ENCODE measurements around the gene EPHA4.

Gene EPHA4

GRCh38 chr2:221429741-221430491 is 142.2 kb downstream of the EPHA4 start:
- DNase-seq, result peak; percentile 92 to 98

DNA sequence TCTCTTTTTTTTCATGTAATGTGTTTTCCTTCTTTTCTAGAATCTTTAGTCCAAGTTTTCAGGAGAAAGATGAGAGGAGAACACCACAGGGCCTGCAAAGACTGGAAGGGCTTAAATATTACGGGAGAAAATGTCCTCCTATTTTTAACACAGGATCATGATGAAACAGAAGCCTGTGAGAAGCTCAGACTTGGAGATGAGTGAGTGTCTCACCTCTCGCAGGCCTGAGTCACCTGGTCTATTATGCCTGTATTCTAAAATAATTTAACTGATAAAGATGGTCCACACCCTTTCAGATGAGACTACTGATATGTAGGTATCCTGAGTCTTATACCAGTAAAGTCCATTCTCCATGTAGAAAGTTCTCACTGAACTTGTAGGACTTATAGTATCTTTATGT is 143.2 kb downstream of the EPHA4 start:
- DNase-seq, result no peak

DNA sequence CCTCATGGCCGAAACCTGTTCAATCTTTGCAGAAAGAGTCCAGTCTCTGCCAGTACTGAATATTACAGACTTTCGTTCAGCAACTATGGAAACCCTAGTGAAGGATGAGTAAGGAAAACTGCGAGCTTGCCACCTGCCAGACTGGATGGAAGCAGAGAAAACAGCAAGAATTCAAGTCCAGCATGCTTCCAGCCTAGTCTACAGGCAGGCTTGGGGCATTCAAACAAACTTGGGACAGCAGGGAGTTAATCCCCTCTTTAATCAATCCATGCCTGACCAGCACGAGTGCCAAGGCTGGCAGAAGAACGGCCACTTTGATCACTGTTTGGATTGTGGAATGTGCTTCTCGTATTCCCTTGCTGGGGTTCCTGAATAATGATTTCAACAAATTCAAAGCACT is 145.2 kb downstream of the EPHA4 start:
- peak; percentile 9 to 35 for DNase-seq

DNA sequence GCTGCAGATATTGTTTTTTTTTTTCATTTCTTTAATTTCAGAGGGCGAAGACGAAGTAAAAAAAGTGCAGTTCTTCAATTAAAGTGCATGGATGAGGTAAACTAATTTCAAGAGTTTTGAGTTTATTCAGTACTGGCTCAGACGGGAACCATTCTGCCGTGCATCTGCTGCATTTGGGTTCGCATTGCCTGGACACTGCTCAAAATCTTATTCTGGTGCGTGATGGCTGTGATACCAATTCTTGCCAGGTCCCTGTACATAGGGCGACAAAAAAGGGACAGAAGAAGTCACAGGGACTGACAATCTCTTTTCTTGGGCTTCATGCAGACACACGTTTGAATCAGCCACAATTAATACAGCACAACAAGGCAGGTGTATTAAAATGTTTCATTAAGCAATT is 146.2 kb downstream of the EPHA4 start:
- no peak for DNase-seq

DNA sequence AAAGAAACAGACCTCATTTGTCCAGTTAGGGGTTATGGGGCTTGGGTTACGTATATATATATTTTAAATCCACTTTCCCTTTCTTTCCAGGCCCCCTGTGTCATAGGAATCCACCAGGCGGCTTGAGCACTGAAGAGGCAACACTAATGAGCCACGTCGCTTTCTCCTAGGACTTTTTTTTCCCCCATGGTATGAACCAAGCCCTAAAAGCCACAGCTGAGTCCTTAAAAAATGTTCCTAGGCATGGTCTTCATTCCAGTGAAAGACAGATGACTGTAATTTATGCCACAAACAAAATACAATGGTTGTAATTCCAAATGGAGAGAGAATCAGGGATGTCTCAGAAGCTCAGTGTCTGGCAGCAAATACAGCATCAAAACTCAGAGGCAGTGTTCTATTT is 146.8 kb downstream of the EPHA4 start:
- DNase-seq, result no peak

DNA sequence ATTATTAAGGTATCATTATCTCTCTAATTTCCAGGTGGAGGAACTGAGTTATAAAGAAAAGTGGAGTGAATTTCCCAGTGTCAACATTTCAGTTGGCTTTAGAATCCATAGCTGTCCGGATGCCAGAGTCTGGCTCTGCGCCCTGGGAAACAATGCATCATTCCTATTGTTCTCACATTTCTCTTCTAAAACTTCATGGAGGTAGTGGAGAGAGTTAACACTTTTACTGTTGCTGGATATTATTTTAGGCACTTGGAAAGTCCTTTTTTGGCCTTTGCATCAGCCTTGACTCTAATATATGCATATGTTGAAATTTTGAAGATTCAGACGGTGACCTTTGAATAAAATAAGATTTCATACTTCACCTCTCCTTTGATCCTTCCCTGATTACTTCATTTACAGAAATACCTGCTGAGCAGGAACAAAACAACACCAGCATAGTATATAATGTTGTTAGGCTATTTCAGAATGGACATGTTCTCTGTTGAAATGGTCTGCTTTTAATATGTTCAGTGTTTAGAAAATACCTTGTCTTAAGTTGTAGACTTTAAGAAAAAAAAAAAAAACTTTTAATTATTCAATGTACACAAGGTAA is 148.8 kb downstream of the EPHA4 start:
- no peak for DNase-seq

DNA sequence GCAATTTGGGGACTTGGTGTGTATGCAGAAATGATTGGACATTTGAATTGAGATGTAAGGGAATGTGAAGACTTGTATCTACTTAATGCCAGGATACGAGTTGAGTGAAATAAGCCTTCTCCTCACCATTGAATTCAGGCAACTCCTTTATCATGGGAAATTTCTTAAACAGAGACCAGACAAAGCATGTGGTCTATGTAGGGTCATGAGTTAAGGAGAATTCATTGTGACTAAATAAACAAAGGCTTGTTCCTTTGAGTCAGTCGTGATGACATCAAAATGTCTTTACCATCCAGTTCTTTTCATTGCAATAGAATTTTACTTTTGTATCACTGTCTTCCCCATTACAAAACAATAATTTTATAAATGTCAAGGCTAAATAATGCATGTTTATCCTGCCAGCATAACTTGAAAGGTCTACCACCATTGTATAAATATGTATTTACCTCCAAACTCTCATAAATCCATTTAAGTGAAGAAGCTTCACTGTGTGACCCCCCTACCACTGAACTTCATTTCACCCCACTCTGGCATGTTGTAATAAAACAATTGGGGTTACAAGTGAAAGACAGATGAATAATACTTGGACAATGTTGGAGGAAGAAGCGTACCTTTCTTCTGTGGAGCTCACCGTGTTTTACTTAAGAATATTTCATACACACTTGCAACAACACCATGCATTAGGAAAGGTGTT is 149.4 kb downstream of the EPHA4 start:
- DNase-seq, result no peak

- no peak for DNase-seq
These were observed 151.9 kb downstream of the EPHA4 start for GRCh38 chr2:221420245-221420644.

DNA sequence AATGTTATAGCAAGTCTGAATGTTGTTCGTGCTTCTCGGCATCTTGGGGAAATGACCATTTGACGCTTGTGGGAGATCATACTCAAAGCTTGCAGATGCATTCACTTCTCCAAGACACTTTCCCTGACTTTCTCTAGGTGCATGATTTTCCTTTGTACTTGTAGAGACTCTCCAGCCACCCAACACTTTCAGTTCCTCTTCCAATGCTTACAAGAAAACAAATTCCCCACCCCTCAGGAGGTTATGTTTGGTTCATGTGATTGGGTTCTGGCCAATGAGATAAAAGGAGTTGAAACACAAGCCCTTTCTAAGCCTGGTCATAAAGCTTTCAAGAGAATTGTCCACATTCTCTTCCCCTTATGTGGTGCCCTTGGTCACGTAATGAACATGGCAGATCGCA is 156.3 kb downstream of the EPHA4 start:
- DNase-seq, result no peak

DNA sequence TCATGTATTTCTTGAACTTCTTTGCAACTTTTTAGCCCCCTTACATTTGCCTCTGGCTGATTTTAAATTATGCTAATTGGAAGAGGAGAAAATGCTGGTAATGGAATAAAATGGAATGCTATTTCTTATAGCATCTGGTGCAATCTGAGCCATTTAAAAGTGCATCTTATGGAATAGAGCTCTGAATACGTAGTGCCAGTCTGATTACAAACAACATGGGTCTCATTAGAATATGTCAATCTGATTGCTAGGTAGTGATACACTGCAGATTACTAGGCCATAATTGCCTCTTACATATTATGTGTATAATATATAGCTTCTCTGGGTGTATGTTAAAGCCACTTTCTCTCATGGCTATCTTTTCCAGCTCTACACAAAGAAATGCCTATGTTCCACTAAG is 159.1 kb downstream of the EPHA4 start:
- DNase-seq, result no peak

GRCh38 chr2:221410487-221410886 is 161.6 kb downstream of the EPHA4 start:
- DNase-seq, result no peak

DNA sequence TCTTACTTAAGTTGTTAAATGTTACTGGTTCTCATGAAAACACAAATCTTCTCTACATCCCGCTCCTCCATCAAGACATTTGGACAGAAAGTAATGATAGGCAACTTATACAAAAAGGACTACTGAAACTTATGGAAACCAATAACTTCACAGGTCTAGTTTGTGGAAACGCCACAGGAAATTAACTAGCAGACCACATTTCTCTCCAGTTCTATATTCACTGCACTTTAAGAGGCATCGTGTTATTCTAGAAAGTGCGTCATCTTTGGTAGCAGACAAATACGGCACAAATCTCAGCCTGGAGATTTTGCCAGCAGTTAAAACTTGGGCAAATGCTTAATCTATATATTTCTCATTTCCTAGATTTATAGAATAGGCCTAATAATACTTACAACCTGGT is 164.3 kb downstream of the EPHA4 start:
- DNase-seq, result no peak

- DNase-seq, result no peak
These were observed 166.6 kb downstream of the EPHA4 start for GRCh38 chr2:221405521-221405920.

GRCh38 chr2:221402072-221402471 is 170.0 kb downstream of the EPHA4 start:
- DNase-seq, result no peak

- DNase-seq, result no peak
These were observed 171.7 kb downstream of the EPHA4 start for GRCh38 chr2:221400411-221400810.

DNA sequence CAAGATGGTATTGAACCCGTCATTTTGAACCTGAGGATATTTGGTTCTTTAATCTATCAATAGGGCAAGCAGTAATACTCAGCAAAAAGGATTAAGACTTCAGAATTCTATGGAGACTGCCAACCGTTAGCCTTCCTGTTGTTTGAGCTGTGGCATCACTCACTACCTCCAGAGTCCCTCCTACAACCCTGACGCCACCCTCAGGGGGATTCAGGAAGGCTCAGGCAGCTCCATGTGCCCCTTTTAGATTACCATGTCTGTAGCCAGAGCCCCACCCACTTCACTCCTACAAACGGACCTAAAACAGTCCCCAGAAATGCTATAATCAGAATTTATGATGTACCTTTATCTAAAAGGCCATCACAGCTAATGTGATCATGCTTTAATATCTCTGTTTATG is 172.9 kb downstream of the EPHA4 start:
- no peak for DNase-seq

- no peak for DNase-seq
These were observed 174.9 kb downstream of the EPHA4 start for GRCh38 chr2:221397187-221397586.

GRCh38 chr2:221392228-221392881 is 179.7 kb downstream of the EPHA4 start:
- no peak for DNase-seq

DNA sequence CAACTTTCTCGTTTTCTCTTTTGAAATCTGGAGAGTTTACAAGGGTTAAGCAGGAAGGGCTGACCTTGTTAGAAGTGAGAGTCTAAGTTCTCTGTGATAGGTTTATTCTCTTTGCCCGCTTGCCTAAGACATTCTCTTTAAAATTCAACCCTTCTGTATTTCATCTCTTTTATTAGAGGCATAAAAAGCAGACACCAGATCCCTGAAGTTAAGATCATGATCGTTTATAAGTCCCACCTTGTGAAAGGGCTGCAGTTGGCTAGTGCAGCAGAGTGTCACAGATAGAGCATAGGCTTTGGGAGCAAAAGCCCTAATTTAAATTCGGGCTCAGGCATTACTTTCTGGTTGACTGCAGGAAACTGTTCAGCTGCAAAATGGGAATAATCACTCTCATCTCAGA is 181.2 kb downstream of the EPHA4 start:
- DNase-seq, result no peak

DNA sequence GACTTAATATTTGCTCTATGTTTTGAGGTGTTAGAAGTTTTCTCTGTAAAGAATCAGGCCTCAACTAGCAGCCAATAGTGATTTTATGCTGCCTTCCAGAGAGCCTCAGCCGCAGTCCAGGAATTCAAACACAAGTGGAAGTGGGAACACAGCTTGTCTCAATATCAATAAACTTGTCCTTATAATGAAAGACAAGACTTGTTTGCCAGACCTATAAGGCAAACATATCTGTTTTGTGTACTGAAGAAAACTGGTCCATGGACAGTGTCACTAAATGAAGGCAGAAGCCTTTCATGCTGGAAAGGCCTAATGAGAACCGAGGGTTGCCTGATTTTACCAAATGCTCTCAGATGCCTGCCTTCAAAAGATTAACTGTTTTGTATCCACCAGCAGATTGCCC is 182.2 kb downstream of the EPHA4 start:
- DNase-seq, result peak in 1 of 2 experiments; percentile 7

DNA sequence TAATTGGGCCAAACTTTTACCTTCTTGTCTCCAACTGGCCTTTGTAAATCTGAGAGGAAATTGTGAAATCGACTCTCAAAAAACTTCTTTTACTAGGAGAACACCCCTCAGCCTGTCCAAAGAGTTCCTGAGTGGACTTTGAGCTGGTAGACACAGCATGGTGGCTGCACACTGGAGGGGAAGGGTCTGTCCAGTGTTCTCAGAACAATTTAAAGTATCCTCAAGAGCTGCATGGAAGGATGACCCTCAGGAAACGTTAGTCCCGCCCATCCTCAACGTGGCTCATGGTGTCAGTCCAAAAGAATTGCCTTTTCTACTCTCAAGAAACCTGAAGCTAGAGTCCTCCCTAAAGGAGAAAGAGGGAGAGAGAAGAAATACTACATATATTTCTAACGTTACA is 182.7 kb downstream of the EPHA4 start:
- no peak for DNase-seq

- DNase-seq, result peak; percentile 76 to 91
These were observed 183.2 kb downstream of the EPHA4 start for GRCh38 chr2:221388891-221389290.

- DNase-seq, result no peak
These were observed 186.4 kb downstream of the EPHA4 start for GRCh38 chr2:221385716-221386115.
